Measurements from ENCODE around the gene PTGIR. TPM values are rescaled to one million over a fixed set of nuclear protein-coding genes. Genes with fewer than 3 reads are reported as not detected.
A peak's percentile ranks its signal among the peaks of the same experiment; 100 is the strongest.

The PTGIR gene
- total and polyA plus RNA-seq, 10 of the 15 experiments (the other 5 are each of a cell fraction or from before 2014, with no cell fraction given): 0.34 to 29.1 (median 9.9) TPM

- peak in 1 of 2 experiments; percentile 17; a peak in 1 of 4 replicates for TF ChIP-seq EP300 (IDR thresholded peaks at IDR 0.05; ENCODE audit: borderline replicate concordance in 1 of 2, control insufficient read depth in 1 of 2, low read depth in 2 of 2, low read length in 2 of 2)
- TF ChIP-seq IKZF1 (conservative IDR thresholded peaks at IDR 0.05): peak; percentile 84
- TF ChIP-seq RELA (IDR thresholded peaks at IDR 0.05; ENCODE audit: borderline replicate concordance, partially characterized antibody): peak; percentile 87
- TF ChIP-seq DPF2 (IDR thresholded peaks at IDR 0.05): peak; percentile 71; the same call in 1 of the 2 replicates
- no peak for TF ChIP-seq CEBPZ (IDR thresholded peaks at IDR 0.05; ENCODE audit: low read depth, low read length)
These were observed 24.2 kb downstream of the PTGIR start (continued) for GRCh38 chr19:46600384-46601317.

Measured in GM12878 (cell line).